NCI-H1105 (cell line): ENCODE measurements around the gene FASTK.
A peak's percentile ranks its signal among the peaks of the same experiment; 100 is the strongest.

ENCODE experiments used
- DNase-seq: peaks from one replicate; lab custom pipeline; 2025; lab: John Stamatoyannopoulos, UW

Gene FASTK

GRCh38 chr7:151117565-151117964, 37.0 kb upstream of the FASTK start:
- DNase-seq = no peak

- DNase-seq = no peak
Measured at GRCh38 chr7:151116603-151117440, 36.2 kb upstream of the FASTK start.

GRCh38 chr7:151115836-151116418, 35.3 kb upstream of the FASTK start:
- no peak for DNase-seq

- no peak for DNase-seq
Measured at GRCh38 chr7:151115121-151115835, 34.7 kb upstream of the FASTK start.

GRCh38 chr7:151114151-151115090, 33.8 kb upstream of the FASTK start:
- no peak for DNase-seq

GRCh38 chr7:151113344-151114150, 32.9 kb upstream of the FASTK start:
- no peak for DNase-seq

- peak; percentile 9 for DNase-seq
Measured at GRCh38 chr7:151110941-151111645, 30.5 kb upstream of the FASTK start.

GRCh38 chr7:151110236-151110940, 29.8 kb upstream of the FASTK start:
- no peak for DNase-seq

- DNase-seq = no peak
Measured at GRCh38 chr7:151109094-151110048, 28.8 kb upstream of the FASTK start.

GRCh38 chr7:151107882-151108281, 27.3 kb upstream of the FASTK start:
- no peak for DNase-seq

- DNase-seq = no peak
Measured at GRCh38 chr7:151104411-151105235, 24.0 kb upstream of the FASTK start.

- DNase-seq = no peak
Measured at GRCh38 chr7:151103973-151104372, 23.4 kb upstream of the FASTK start.

- DNase-seq = no peak
Measured at GRCh38 chr7:151102991-151103390, 22.4 kb upstream of the FASTK start.

- no peak for DNase-seq
Measured at GRCh38 chr7:151101621-151102396, 21.2 kb upstream of the FASTK start.

GRCh38 chr7:151100921-151101320, 20.3 kb upstream of the FASTK start:
- no peak for DNase-seq

GRCh38 chr7:151099486-151100211, 19.0 kb upstream of the FASTK start:
- no peak for DNase-seq
